ENCODE results near the gene FHDC1. TPM values are rescaled to one million over a fixed set of nuclear protein-coding genes. Genes with fewer than 3 reads are reported as not detected.

The FHDC1 gene
- total and polyA plus RNA-seq, 10 donors, result 0.82 to 14.3 (median 7.5) TPM

- Histone ChIP-seq H3K27me3 (replicated peaks in 1 of 7) (no peaks in the 10 kb centered on the region), H3K27ac (peak overlapping the region in 1 of 8 donors; percentile 80), H3K36me3 (peaks cover 0 to 3% (median 0%) of the 10 kb centered on the region in 6 donors), H3K4me3 (no peak overlapping the region), H3K4me1 (peaks cover 0 to 50% (median 31%) of the 10 kb centered on the region in 6 donors), H3K9me3 (no peaks in the 10 kb centered on the region)
- 90 to 92% (median 91%) methylated on average over 3 of the region's 3 CpGs for WGBS, 5 donors
- intact Hi-C loops (cut with DNase I; ENCODE audit: low total_unique reads), result no loop called here
- TF ChIP-seq POLR2AphosphoS5 (IDR thresholded peaks at IDR 0.05) (no peak), CTCF (IDR thresholded peaks at IDR 0.05 in 8 of 11, conservative IDR thresholded peaks at IDR 0.05 in 3 of 11) (no peak), POLR2A (IDR thresholded peaks at IDR 0.05) (no peak)
- DNase-seq, result no peak
Measured at GRCh38 chr4:152960082-152960481, 24.0 kb downstream of the FHDC1 start.

- WGBS, 5 donors, result 60 to 77% (median 71%) methylated on average over 14 of the region's 14 CpGs
- Histone ChIP-seq H3K36me3 (peaks cover 0 to 3% (median 0%) of the 10 kb centered on the region in 6 donors), H3K27ac (peak overlapping the region; percentile 54 to 80 (median 70)), H3K4me1 (peaks cover 0 to 49% (median 31%) of the 10 kb centered on the region in 6 donors), H3K9me3 (no peaks in the 10 kb centered on the region), H3K27me3 (replicated peaks in 1 of 7) (no peaks in the 10 kb centered on the region), H3K4me3 (no peak overlapping the region)
- TF ChIP-seq POLR2AphosphoS5 (IDR thresholded peaks at IDR 0.05), result peak in 2 of 3 donors; percentile 45 to 58
- TF ChIP-seq POLR2A (IDR thresholded peaks at IDR 0.05), result no peak
- DNase-seq, result no peak
- intact Hi-C loops (cut with DNase I; ENCODE audit: low total_unique reads), result no loop called here
Measured at GRCh38 chr4:152961014-152961772, 25.1 kb downstream of the FHDC1 start.

- Histone ChIP-seq H3K27ac (peak overlapping the region in 7 of 8 donors; percentile 65 to 80 (median 70)), H3K27me3 (replicated peaks in 1 of 7) (no peaks in the 10 kb centered on the region), H3K4me3 (no peak overlapping the region), H3K4me1 (peaks cover 0 to 43% (median 26%) of the 10 kb centered on the region in 6 donors), H3K36me3 (peaks cover 0 to 8% (median 0%) of the 10 kb centered on the region in 6 donors), H3K9me3 (no peaks in the 10 kb centered on the region)
- no peak for TF ChIP-seq CTCF (IDR thresholded peaks at IDR 0.05 in 8 of 11, conservative IDR thresholded peaks at IDR 0.05 in 3 of 11)
- no peak for TF ChIP-seq POLR2AphosphoS5 (IDR thresholded peaks at IDR 0.05)
- no peak for TF ChIP-seq POLR2A (IDR thresholded peaks at IDR 0.05)
- intact Hi-C loops (cut with DNase I; ENCODE audit: low total_unique reads), result no loop called here
- WGBS, 5 donors, result 45 to 67% (median 55%) methylated on average over 1 of the region's 1 CpG
- no peak for DNase-seq
Measured at GRCh38 chr4:152961773-152962115, 25.6 kb downstream of the FHDC1 start.

- H3K36me3 ChIP-seq, result peaks cover 0 to 12% (median 0%) of the 10 kb centered on the region in 6 donors
- H3K4me3 ChIP-seq, result no peak overlapping the region
- H3K9me3 ChIP-seq, result no peaks in the 10 kb centered on the region
- peak overlapping the region in 7 of 8 donors; percentile 65 to 80 (median 70) for H3K27ac ChIP-seq
- intact Hi-C loops (cut with DNase I; ENCODE audit: low total_unique reads), result no loop called here
- 84 to 91% (median 89%) methylated on average over 5 of the region's 5 CpGs for WGBS, 5 donors
- no peaks in the 10 kb centered on the region for H3K27me3 ChIP-seq (replicated peaks in 1 of 7)
- peaks cover 0 to 39% (median 22%) of the 10 kb centered on the region in 6 donors for H3K4me1 ChIP-seq
- DNase-seq, result no peak
- no peak for TF ChIP-seq POLR2A (IDR thresholded peaks at IDR 0.05)
- no peak for TF ChIP-seq CTCF (IDR thresholded peaks at IDR 0.05 in 8 of 11, conservative IDR thresholded peaks at IDR 0.05 in 3 of 11)
- TF ChIP-seq POLR2AphosphoS5 (IDR thresholded peaks at IDR 0.05), result no peak
Measured at GRCh38 chr4:152962150-152962549, 26.0 kb downstream of the FHDC1 start.
